Endothelial cell of umbilical vein (primary cell): ENCODE data around the gene ZDHHC14. TPM values are rescaled to one million over a fixed set of nuclear protein-coding genes. Genes with fewer than 3 reads are reported as not detected.
A peak's percentile ranks its signal among the peaks of the same experiment; 100 is the strongest.

Experiments
- Bru-seq: library from RNA; stranded (reverse); fragments of 400-500 nt; gene quantifications from one replicate; lab custom pipeline; 2021; lab: Mats Ljungman, UMichigan
- BruChase-seq, 2 experiments: library from RNA; stranded (reverse); fragments of 400-500 nt; gene quantifications; one replicate each; lab custom pipeline; 2021; lab: Mats Ljungman, UMichigan
- BruUV-seq: library from RNA; stranded (reverse); fragments of 400-500 nt; replicated peaks from 2 replicates; lab custom pipeline; 2021; lab: Mats Ljungman, UMichigan
- CTCF ChIA-PET: fragments of 300-600, 350-600 bp; sonication (Branson Sonifier 250); formaldehyde crosslinking; loops from one replicate; lab custom pipeline; 2021; ENCODE audit warnings: antibody characterized with exemption, inconsistent platforms; lab: Charles Lee
- POLR2A ChIA-PET: fragments of 300-600, 350-600 bp; sonication (Branson Sonifier 250); formaldehyde crosslinking; loops from one replicate; lab custom pipeline; 2021; ENCODE audit warnings: antibody characterized with exemption, inconsistent platforms; lab: Charles Lee
- DNase-seq: peaks from one replicate; pipeline ENCODE4 v3.0.0-alpha.2; 2011; ENCODE audit warnings: low read depth, low spot score
- FAIRE-seq: peaks from 2 replicates; lab custom pipeline; 2011; peaks lifted over from hg19 to GRCh38; lab: Jason Lieb, UNC
- H2AFZ ChIP-seq: 2 replicates; pipeline ENCODE4 v1.6.0; 2012; ENCODE audit warnings: low read depth, low read length, control low read depth, inconsistent platforms
- H3K27ac ChIP-seq: 2 replicates; pipeline ENCODE4 v1.5.1; 2011; ENCODE audit warnings: low read depth, mild to moderate bottlenecking, control low read depth, low read length, moderate library complexity; ENCODE audit not compliant: insufficient read depth
- H3K27me3 ChIP-seq, 2 experiments: 2 replicates each; pipeline versions ENCODE4 v1.6.0 to v1.6.1; 2011; ENCODE audit warnings: low read length in 2 of 2, mixed read lengths in 1 of 2; ENCODE audit not compliant: control insufficient read depth in 2 of 2, insufficient read depth in 2 of 2
- H3K36me3 ChIP-seq, 2 experiments: 2 replicates in 1 of 2; 3 replicates in 1 of 2; pipeline ENCODE4 v1.5.1; 2011; ENCODE audit warnings: low read length in 2 of 2, mild to moderate bottlenecking in 1 of 2, moderate library complexity in 1 of 2; ENCODE audit not compliant: control insufficient read depth in 2 of 2, insufficient read depth in 2 of 2; ENCODE audit errors: extremely low read depth in 1 of 2
- H3K4me1 ChIP-seq: 3 replicates; pipeline ENCODE4 v1.5.1; 2011; ENCODE audit warnings: mild to moderate bottlenecking, low read length; ENCODE audit not compliant: control insufficient read depth, insufficient read depth; ENCODE audit errors: extremely low read depth
- H3K4me2 ChIP-seq: 2 replicates; pipeline ENCODE4 v1.6.1; 2011; ENCODE audit warnings: low read length, control low read depth, mixed read lengths; ENCODE audit not compliant: insufficient read depth
- H3K4me3 ChIP-seq, 3 experiments: fragments of 200-600 bp in 1 of 3; sonication (generic), shearing (Covaris generic) in 1 of 3; replicated peaks in 1 of 3; 2 replicates each; pipeline ENCODE4 v1.5.1; 2011 to 2016; ENCODE audit warnings: control low read depth in 3 of 3, low read length in 3 of 3, mild to moderate bottlenecking in 2 of 3, inconsistent platforms in 1 of 3, low read depth in 1 of 3, moderate library complexity in 1 of 3; ENCODE audit not compliant: insufficient read depth in 1 of 3
- H3K79me2 ChIP-seq: 2 replicates; pipeline ENCODE4 v1.6.0; 2012; ENCODE audit warnings: low read length, inconsistent platforms; ENCODE audit not compliant: control insufficient read depth, insufficient read depth
- H3K9ac ChIP-seq: replicated peaks from 2 replicates; pipeline ENCODE3; 2011; ENCODE audit warnings: low read length, control low read depth; ENCODE audit not compliant: insufficient read depth; ENCODE audit errors: extremely low read depth
- H3K9me1 ChIP-seq: replicated peaks from 3 replicates; pipeline ENCODE4 v1.6.0; 2011; ENCODE audit warnings: mild to moderate bottlenecking, low read length; ENCODE audit not compliant: control insufficient read depth, insufficient read depth; ENCODE audit errors: extremely low read depth
- H3K9me3 ChIP-seq: replicated peaks from 2 replicates; pipeline ENCODE4 v1.5.1; 2012; ENCODE audit warnings: low read length, inconsistent platforms; ENCODE audit not compliant: control insufficient read depth, insufficient read depth
- H4K20me1 ChIP-seq: replicated peaks from 2 replicates; pipeline ENCODE3; 2011; ENCODE audit warnings: mild to moderate bottlenecking, low read length; ENCODE audit not compliant: control insufficient read depth, insufficient read depth; ENCODE audit errors: extremely low read depth
- FOS ChIP-seq: IDR thresholded peaks from 2 replicates; pipeline ENCODE4 v1.6.1; 2011; ENCODE audit warnings: mild to moderate bottlenecking, low read length, moderate library complexity, borderline replicate concordance; ENCODE audit not compliant: insufficient read depth
- POLR2A ChIP-seq: IDR thresholded peaks from 2 replicates; pipeline ENCODE4 v1.6.1; 2012; ENCODE audit warnings: low read depth, mild to moderate bottlenecking, control low read depth, low read length
- POLR2AphosphoS5 ChIP-seq: IDR thresholded peaks from 2 replicates; pipeline ENCODE4 v1.6.1; 2012; ENCODE audit warnings: low read depth, mild to moderate bottlenecking, control low read depth, low read length, moderate library complexity; ENCODE audit not compliant: insufficient read depth
- dilution Hi-C: fragments of 300-500 bp; cut with MboI; formaldehyde crosslinking; loops from one replicate; pipeline ENCODE4 v1.15.0; 2019; ENCODE audit warnings: low sequenced_read_pairs; ENCODE audit not compliant: extremely low pct_ligation_motif_present
- intact Hi-C: fragments of 100-400 bp; cut with micrococcal nuclease; formaldehyde crosslinking; loops from one replicate; pipeline ENCODE4 v1.10.0; 2022
- long read RNA-seq: library from polyadenylated mRNA; stranded (forward); transcript quantifications from one replicate; pipeline ENCODE4 v2.0.0, GENCODE V29; 2021
- polyA minus RNA-seq, 3 experiments: library from RNA; depleted of rRNA, polyadenylated mRNA; stranded (reverse); fragments of >200 nt; gene quantifications; 1 replicate in 1 of 3; 2 replicates in 2 of 3; pipeline ENCODE4 v1.2.3, GENCODE V29; 2011
- polyA plus RNA-seq, 4 experiments: library from polyadenylated mRNA; depleted of rRNA in 3 of 4; stranded (reverse) in 3 of 4; unstranded in 1 of 4; fragments of >200 nt; gene quantifications; 2 replicates each; pipeline versions ENCODE4 v1.2.1 to v1.2.3, GENCODE V29; 2011 to 2012; ENCODE audit warnings: missing spikeins in 1 of 4
- total RNA-seq: library from RNA; stranded (reverse); gene quantifications from 2 replicates; pipeline ENCODE4 v1.2.3, GENCODE V29; 2021
- TF ChIP-seq, protein P1 (sequence below): IDR thresholded peaks from 2 replicates; pipeline ENCODE4 v1.6.1; 2011; ENCODE audit not compliant: insufficient read depth, insufficient read length

Gene ZDHHC14
- total RNA-seq (23.0 and 23.6 TPM in 2 replicates), polyA plus RNA-seq (25.6 and 31.8 TPM in 2 replicates), polyA minus RNA-seq (18.6 and 24.5 TPM in 2 replicates), Bru-seq, nascent RNA (percentile 73 among the genes with signal in this experiment), BruChase-seq, experiment 1, labeled RNA remaining after a 6-hour chase (percentile 70 among the genes with signal in this experiment), BruChase-seq, experiment 2, labeled RNA remaining after a 2-hour chase (percentile 73 among the genes with signal in this experiment)
- polyA plus RNA-seq (2011; cell fraction: cytosol; rRNA removed) = 9.7 and 13.7 TPM in 2 replicates
- 19.8 and 21.3 TPM in 2 replicates for polyA plus RNA-seq (2011; cell fraction: nucleus; rRNA removed)
- polyA plus RNA-seq (2012) = 14.4 and 16.6 TPM in 2 replicates
- 3.3 TPM for polyA minus RNA-seq (2011; cell fraction: cytosol; rRNA and poly(A)+ RNA removed)
- polyA minus RNA-seq (2011; cell fraction: nucleus; rRNA and poly(A)+ RNA removed) = 22.9 and 24.9 TPM in 2 replicates
- long read RNA-seq, full-length matches to known transcripts = 44 of 188 reads
- long read RNA-seq, partial matches to known transcripts = 6 of 188 reads
- long read RNA-seq, other reads (novel, unspliced or antisense) = 138 of 188 reads

- Histone ChIP-seq H3K9me1 (no peaks in the 10 kb centered on the region), H3K9me3 (no peaks in the 10 kb centered on the region), H3K9ac (peak within 1 kb of the TSS; percentile 79), H3K79me2 (peaks cover 9% of the 10 kb centered on the region), H3K36me3 (no peaks in the 10 kb centered on the region), H3K27me3 (no peaks in the 10 kb centered on the region), H3K4me2 (peak within 1 kb of the TSS; percentile 95), H3K27ac (peak within 1 kb of the TSS; percentile 60), H4K20me1 (no peaks in the 10 kb centered on the region), H2AFZ (peak within 1 kb of the TSS; percentile 88), H3K4me1 (peaks cover 18% of the 10 kb centered on the region), H3K4me3 (peak within 1 kb of the TSS; percentile 61 to 97 (median 80))
- POLR2A ChIA-PET = no interaction called here
- TF ChIP-seq, protein P1, sequence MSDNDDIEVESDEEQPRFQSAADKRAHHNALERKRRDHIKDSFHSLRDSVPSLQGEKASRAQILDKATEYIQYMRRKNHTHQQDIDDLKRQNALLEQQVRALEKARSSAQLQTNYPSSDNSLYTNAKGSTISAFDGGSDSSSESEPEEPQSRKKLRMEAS = no peak
- TF ChIP-seq POLR2AphosphoS5 = peak; percentile 69
- no peak for TF ChIP-seq FOS
- peak; percentile 78 for TF ChIP-seq POLR2A
- FAIRE-seq (peak; percentile 67), DNase-seq (peak; percentile 89)
- dilution Hi-C loops = no loop called here
- no TSS peak for BruUV-seq
- CTCF ChIA-PET = interaction anchor here (0.8 to 1.6 kb wide), 5 partner anchors 11 to 66 kb away, joined by 3 to 9 read pairs (median 5); partner anchors contain the start of gene TMEM242
- intact Hi-C loops = loop anchor here (1.0 to 5.0 kb wide), 8 partner anchors 58 to 375 kb away; partner anchors contain the start of gene TMEM242
Observed at GRCh38 chr6:157380779-157381561, at the start of gene ZDHHC14. Gene ZDHHC14, plus strand, starts transcription at chr6:157381190.
